ENCODE measurements around the gene LHFPL3.

The LHFPL3 gene

DNA sequence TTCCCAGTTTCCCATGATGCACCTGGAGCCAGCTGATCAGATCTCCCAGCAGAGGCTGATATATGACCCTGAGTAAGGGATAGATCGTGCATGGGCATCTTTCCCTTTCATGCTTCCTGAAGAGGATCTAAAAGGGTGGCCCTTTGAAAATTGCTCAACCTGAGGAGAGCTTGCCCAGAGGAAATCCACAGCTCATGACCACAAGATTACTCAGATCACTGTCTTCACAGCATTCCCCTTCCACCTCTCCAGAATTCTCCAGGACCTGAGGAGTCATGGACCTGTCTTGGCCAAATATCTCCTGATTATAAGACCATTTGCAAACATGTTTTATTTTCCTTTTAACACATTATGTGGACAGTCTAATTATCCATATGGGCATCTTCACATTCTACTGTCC, 328.1 kb downstream of the LHFPL3 start:
- H3K9me3 ChIP-seq, result no peaks in the 10 kb centered on the region
- TF ChIP-seq, protein P1, sequence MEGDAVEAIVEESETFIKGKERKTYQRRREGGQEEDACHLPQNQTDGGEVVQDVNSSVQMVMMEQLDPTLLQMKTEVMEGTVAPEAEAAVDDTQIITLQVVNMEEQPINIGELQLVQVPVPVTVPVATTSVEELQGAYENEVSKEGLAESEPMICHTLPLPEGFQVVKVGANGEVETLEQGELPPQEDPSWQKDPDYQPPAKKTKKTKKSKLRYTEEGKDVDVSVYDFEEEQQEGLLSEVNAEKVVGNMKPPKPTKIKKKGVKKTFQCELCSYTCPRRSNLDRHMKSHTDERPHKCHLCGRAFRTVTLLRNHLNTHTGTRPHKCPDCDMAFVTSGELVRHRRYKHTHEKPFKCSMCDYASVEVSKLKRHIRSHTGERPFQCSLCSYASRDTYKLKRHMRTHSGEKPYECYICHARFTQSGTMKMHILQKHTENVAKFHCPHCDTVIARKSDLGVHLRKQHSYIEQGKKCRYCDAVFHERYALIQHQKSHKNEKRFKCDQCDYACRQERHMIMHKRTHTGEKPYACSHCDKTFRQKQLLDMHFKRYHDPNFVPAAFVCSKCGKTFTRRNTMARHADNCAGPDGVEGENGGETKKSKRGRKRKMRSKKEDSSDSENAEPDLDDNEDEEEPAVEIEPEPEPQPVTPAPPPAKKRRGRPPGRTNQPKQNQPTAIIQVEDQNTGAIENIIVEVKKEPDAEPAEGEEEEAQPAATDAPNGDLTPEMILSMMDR (IDR thresholded peaks at IDR 0.05; ENCODE audit: low read depth, low read length), result no peak
- H3K27me3 ChIP-seq, result no peaks in the 10 kb centered on the region
- no peak overlapping the region for H3K4me3 ChIP-seq (ENCODE audit: low read depth, low read length)
- H3K36me3 ChIP-seq, result no peaks in the 10 kb centered on the region
- no peak for DNase-seq
- peaks cover 19% of the 10 kb centered on the region for H3K4me1 ChIP-seq

DNA sequence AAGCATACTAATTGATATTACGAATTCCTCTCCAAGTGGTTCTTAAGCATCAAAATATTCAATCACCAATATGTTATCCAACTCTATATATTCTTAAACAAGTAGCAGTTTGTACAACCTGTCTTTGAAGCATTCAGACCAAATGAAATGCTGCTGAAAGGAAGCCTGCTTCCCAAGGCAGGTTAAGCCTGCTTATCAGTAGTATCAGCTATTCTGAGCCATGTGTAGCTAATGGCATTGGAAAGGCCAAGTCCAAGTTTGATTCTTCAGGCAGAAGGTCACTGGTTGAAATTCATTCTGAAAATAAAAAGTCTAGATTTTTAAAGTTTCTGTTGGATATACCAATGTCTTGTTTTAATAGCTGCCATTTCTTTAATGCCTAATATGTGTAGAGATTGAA, 328.7 kb downstream of the LHFPL3 start:
- Histone ChIP-seq H3K4me1 (peaks cover 13% of the 10 kb centered on the region), H3K27me3 (0 out of 2 replicates have a peak, but pooled peaks cover 3% of the 10 kb centered on the region), H3K9me3 (no peaks in the 10 kb centered on the region), H3K4me3 (ENCODE audit: low read depth, low read length) (no peak overlapping the region), H3K36me3 (no peaks in the 10 kb centered on the region)
- no peak for DNase-seq
- TF ChIP-seq, protein P1 (IDR thresholded peaks at IDR 0.05; ENCODE audit: low read depth, low read length), result no peak

DNA sequence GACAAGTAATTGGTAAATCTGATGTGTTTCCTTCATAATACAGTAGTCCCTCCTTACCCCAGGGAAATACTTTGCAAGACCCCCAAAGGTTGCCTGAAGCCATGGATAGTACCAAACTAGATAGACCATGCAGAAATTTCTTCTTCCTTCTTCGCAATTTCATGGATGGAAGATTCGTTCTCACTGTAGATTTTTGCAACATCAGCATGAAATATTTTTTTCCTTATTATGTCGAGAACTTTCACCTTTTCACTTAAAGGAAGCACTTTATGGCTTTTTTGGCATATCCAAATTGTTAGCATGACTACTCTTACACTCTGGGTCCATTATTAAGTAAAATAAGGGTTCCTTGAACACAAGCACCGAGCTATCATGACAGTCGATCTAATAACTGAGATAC, 333.2 kb downstream of the LHFPL3 start:
- TF ChIP-seq, protein P1 (IDR thresholded peaks at IDR 0.05; ENCODE audit: low read depth, low read length), result no peak
- Histone ChIP-seq H3K36me3 (no peaks in the 10 kb centered on the region), H3K9me3 (no peaks in the 10 kb centered on the region), H3K27me3 (peaks cover 3% of the 10 kb centered on the region; the same call in 1 of the 2 replicates), H3K4me1 (peaks cover 9% of the 10 kb centered on the region), H3K4me3 (ENCODE audit: low read depth, low read length) (no peak overlapping the region)
- DNase-seq, result no peak

DNA sequence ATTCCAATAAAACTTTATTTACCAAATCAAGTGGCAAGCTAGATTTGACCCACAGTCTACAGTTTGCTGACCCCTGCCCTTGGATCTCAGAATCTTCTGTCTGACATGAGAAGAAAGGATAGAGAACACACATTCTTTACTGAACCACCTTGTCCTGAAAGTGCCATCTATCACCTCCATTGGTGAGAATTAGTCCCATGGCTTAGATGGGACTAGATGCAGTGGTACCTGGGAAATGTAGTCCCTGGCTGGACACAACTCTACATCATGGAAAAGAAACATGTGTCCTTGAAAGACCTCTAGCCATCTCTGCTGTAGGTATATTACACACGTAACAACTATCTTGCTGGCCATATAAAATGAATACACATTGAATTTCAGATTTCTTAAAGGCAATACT, 336.2 kb downstream of the LHFPL3 start:
- TF ChIP-seq, protein P1 (IDR thresholded peaks at IDR 0.05; ENCODE audit: low read depth, low read length), result no peak
- Histone ChIP-seq H3K27me3 (peaks cover 3% of the 10 kb centered on the region; the same call in 1 of the 2 replicates), H3K4me3 (ENCODE audit: low read depth, low read length) (no peak overlapping the region), H3K4me1 (no peaks in the 10 kb centered on the region), H3K36me3 (no peaks in the 10 kb centered on the region), H3K9me3 (no peaks in the 10 kb centered on the region)
- no peak for DNase-seq

DNA sequence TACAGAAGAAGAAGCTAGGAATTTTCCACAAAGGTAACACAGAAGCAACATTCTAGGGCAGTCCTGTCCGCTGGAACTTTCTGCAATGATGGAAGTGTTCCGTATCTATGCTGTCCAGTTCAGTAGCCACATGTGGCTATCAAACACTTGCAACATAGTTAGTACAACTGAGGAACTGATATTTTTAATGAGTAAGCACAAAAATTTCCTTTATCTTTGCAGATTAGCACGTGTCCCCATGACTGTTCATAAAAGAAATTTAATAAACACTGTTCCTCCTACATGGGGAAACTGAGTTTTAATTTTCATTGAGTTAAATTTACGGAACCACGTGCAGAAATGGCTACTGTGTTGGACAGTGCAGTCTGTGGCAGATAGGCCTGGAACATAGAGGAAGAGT, 349.2 kb downstream of the LHFPL3 start:
- Histone ChIP-seq H3K36me3 (no peaks in the 10 kb centered on the region), H3K4me1 (no peaks in the 10 kb centered on the region), H3K27me3 (peaks cover 26% of the 10 kb centered on the region), H3K4me3 (ENCODE audit: low read depth, low read length) (no peak overlapping the region), H3K9me3 (no peaks in the 10 kb centered on the region)
- TF ChIP-seq, protein P1 (IDR thresholded peaks at IDR 0.05; ENCODE audit: low read depth, low read length), result no peak
- DNase-seq, result no peak

DNA sequence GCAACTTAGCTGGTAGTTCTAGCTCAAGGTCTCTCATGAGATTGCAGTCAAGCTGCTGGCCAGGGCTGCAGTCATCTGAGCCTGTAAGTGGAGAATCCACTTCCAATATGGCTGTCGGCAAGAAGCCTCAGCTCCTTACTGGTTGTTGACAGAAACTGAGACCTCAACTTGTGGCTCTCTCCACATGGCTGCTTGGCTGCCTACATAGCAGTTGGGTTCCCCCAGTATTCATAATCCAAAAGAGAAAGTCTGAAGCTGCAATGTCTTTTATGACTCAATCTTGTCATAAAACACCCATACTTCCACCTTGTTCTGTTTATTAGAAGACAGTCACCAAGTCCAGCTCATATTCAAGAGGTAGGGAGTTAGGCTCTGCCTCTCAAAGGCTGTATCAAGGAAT, 350.7 kb downstream of the LHFPL3 start:
- Histone ChIP-seq H3K27me3 (peaks cover 21% of the 10 kb centered on the region), H3K36me3 (no peaks in the 10 kb centered on the region), H3K4me1 (no peaks in the 10 kb centered on the region), H3K9me3 (no peaks in the 10 kb centered on the region), H3K4me3 (ENCODE audit: low read depth, low read length) (no peak overlapping the region)
- DNase-seq, result no peak
- TF ChIP-seq, protein P1 (IDR thresholded peaks at IDR 0.05; ENCODE audit: low read depth, low read length), result no peak

Data from BE2C (cell line).